GM13976 (cell line): ENCODE data around the gene ZNF552.
"Not testable (repeated sequence)": the region's sequence is repeated elsewhere in the genome, so short reads cannot be mapped to it uniquely, and the experiment has no call there.

Experiments
- DNase-seq: peaks from one replicate; pipeline ENCODE4 v3.0.0; 2012; ENCODE audit warnings: low spot score
- CTCF ChIP-seq: IDR thresholded peaks from 2 replicates; pipeline ENCODE4 v1.5.1; 2012; ENCODE audit warnings: borderline replicate concordance, mild to moderate bottlenecking; ENCODE audit not compliant: insufficient read depth; ENCODE audit errors: extremely low read depth, missing control alignments, control extremely low read depth
- in situ Hi-C: fragments of 300-500 bp; cut with MboI; formaldehyde crosslinking; loops from one replicate; pipeline ENCODE4 v1.12.0; 2022; ENCODE audit warnings: low sequenced_read_pairs, mixed read lengths, inconsistent platforms; ENCODE audit not compliant: unreplicated experiment

The ZNF552 gene

DNA sequence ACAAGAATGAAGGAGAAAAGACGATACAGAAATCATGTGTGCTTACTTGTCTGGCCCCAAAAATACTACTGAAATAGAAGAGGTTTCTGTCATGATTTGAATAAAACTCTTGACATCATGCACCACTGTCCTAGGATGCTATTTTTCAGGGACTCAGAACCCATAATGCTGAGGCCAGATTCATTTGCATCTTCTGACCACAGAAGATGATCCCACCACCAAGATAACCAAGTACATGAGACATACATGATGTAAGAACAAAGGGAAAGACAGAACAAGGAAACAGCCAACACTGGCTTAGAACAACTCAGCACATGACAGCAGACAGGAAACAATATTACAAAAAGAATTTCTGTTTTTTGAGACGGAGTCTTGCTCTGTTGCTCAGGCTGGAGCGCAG is 2.5 kb downstream of the ZNF552 start:
- TF ChIP-seq CTCF: no peak
- peak; percentile 55 for DNase-seq
- in situ Hi-C loops: no loop called here

DNA sequence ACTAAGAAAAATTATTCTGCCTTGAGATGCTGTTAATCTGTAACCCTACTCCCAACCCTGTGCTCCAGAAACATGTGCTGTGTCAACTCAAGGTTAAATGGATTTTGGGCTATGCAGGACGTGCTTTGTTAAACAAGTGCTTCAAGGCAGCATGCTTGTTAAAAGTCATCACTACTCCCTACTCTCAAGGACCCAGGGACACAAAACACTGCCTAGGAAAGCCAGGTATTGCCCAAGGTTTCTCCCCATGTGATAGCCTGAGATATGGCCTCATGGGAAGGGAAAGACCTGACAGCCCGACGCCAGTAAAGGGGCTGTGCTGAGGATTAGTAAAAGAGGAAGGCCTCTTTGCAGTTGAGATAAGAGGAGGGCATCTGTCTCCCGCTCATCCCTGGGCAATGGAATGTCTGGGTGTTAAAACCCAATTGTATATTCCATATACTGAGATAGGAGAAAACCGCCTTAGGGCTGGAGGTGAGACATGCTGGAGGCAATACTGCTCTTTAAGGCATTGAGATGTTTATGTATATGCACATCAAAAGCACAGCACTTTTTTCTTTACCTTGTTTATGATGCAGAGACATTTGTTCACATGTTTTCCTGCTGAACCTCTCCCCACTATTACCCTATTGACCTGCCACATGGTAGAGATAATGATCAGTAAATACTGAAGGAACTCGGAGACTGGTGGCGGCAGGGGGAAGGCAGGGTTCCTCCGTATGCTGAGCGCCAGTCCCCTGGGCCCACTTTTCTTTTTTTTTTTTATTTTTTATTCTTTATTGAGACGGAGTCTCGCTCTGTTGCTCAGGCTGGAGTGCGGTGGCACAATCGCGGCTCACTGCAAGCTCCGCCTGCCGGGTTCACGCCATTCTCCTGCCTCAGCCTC is 4.1 kb downstream of the ZNF552 start:
- DNase-seq, in situ Hi-C loops: not testable (repeated sequence)

- in situ Hi-C loops: no loop called here
- no peak for TF ChIP-seq CTCF
- DNase-seq: no peak
Observed at GRCh38 chr19:57807541-57807940, 7.2 kb downstream of the ZNF552 start.

DNA sequence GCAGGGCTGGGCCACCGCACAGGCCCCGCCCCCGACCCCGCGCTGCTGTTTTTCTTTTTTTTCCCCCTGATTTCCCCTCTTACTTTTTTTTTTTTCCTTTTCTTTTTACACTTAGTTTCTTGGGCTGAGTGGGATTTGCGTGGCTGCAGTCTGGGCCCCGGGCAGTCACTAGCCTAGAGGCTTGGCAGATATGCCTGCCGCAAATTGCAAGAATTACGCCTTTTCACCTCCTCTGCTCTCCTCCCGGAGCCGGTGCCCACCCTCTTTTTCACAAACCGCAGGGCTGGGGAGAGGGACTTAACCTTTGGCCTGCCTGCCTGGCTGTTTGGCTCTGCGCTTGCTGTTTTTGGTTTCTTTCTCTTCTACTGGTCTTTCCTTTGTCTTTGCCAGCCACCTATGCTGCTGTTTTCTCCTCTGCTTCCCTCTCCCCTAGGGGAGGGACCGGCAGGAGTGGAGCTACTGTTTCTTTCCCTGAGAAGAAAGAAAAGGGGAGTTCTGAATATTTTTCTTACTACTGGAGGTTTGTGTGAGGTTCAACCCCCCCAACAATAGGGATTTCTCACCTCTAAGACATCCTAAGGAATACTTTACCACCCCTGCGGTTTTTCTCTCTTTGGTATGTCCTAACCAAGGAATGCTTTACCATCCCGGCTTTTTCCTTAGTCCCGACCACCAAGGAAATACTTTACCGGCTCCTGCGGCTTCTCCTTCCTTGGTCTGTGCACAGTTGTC is 11.0 kb downstream of the ZNF552 start:
- in situ Hi-C loops: no loop called here
- TF ChIP-seq CTCF: no peak
- DNase-seq: no peak

- no peak for TF ChIP-seq CTCF
- DNase-seq: no peak
- in situ Hi-C loops: no loop called here
Observed at GRCh38 chr19:57803265-57803593, 11.5 kb downstream of the ZNF552 start.

GRCh38 chr19:57802269-57802668 is 12.4 kb downstream of the ZNF552 start:
- DNase-seq: peak; percentile 55
- in situ Hi-C loops: no loop called here
- no peak for TF ChIP-seq CTCF

- no peak for DNase-seq
- in situ Hi-C loops: no loop called here
- no peak for TF ChIP-seq CTCF
Observed at GRCh38 chr19:57800696-57801095, 14.0 kb downstream of the ZNF552 start.

DNA sequence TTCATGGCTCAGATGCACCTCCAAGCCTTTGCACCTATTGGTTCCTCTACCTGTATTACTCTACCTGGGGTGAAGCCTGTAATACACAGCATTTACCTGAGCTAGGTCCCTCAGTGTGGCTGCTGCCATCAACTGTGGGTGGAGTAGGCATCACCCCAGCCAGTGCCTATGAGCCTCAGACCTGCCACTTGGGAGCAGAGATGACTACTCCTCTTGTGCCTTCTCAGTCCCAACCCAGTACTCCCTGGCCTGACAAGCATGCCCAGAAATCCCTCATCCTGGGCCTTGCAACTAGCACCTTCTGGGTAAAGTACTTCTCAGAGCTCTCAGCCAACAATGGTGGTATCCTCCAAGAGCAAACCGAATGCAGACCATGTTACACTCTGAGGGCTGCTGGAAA is 18.1 kb downstream of the ZNF552 start:
- in situ Hi-C loops, DNase-seq: not testable (repeated sequence)
